Esophagus squamous epithelium (tissue), 5 donors: Measurements from ENCODE around the gene PGBD5. TPM values are rescaled to one million over a fixed set of nuclear protein-coding genes. Genes with fewer than 3 reads are reported as not detected.
A peak's percentile ranks its signal among the peaks of the same experiment; 100 is the strongest.

Experiments used
- DNase-seq: peaks from one replicate; lab custom pipeline; 2025; lab: John Stamatoyannopoulos, UW
- H3K27ac ChIP-seq, 4 donors: fragments of 200-600 bp; sonication (generic); one replicate each; pipeline ENCODE4 v1.5.1; 2016 to 2019; ENCODE audit warnings: mild to moderate bottlenecking in 1 of 4
- H3K27me3 ChIP-seq, 4 donors: fragments of 200-600 bp; sonication (generic); 1 replicate in 3 of 4; 2 replicates in 1 of 4; pipeline versions ENCODE4 v1.5.1 to v1.6.0; 2017 to 2021; ENCODE audit warnings: antibody characterized with exemption in 1 of 4
- H3K36me3 ChIP-seq, 3 donors: fragments of 200-600 bp; sonication (generic); one replicate each; pipeline ENCODE4 v1.5.1; 2016 to 2019
- H3K4me1 ChIP-seq, 3 donors: fragments of 200-600 bp; sonication (generic); one replicate each; pipeline ENCODE4 v1.5.1; 2017 to 2019
- H3K4me3 ChIP-seq, 4 donors: fragments of 200-600 bp; sonication (generic); 1 replicate in 3 of 4; 2 replicates in 1 of 4; pipeline ENCODE4 v1.5.1; 2016 to 2019; ENCODE audit warnings: mild to moderate bottlenecking in 2 of 4, moderate library complexity in 1 of 4
- H3K9me3 ChIP-seq, 3 donors: fragments of 200-600 bp; sonication (generic); one replicate each; pipeline ENCODE4 v1.5.1; 2016 to 2019
- POLR2A ChIP-seq, 4 donors: fragments of 450-650 bp; IDR thresholded peaks; one replicate each; pipeline ENCODE4 v1.6.1; 2017; ENCODE audit warnings: antibody characterized with exemption in 4 of 4, mild to moderate bottlenecking in 4 of 4, moderate library complexity in 3 of 4
- WGBS, 2 donors: methylation state at CpG; one replicate each; pipeline ENCODE4 v1.1.5; 2018; 5-methylcytosine and 5-hydroxymethylcytosine counted together
- intact Hi-C: fragments of 100-400 bp; cut with DNase I; formaldehyde crosslinking; loops from one replicate; pipeline ENCODE4 v1.15.0; 2022
- total RNA-seq, 4 donors: library from RNA; depleted of rRNA; stranded (reverse); fragments of >200 nt; gene quantifications; one replicate each; pipeline ENCODE4 v1.1.0, GENCODE V29; 2016
- TF ChIP-seq, protein P1 (sequence below), 6 experiments: fragments of 450-650 bp in 4 of 6; fragments of 200-600 bp in 2 of 6; sonication (generic) in 2 of 6; IDR thresholded peaks; one replicate each; pipeline ENCODE4 v1.5.1; 2016 to 2019; ENCODE audit warnings: antibody characterized with exemption in 6 of 6, mild to moderate bottlenecking in 4 of 6, moderate library complexity in 4 of 6
- donor health status: DM: yes; HTN: yes; CAD: no.

PGBD5 gene
- total RNA-seq, 4 donors from 2014 or later, result under 0.01 to 6.1 (median 3.0) TPM

DNA sequence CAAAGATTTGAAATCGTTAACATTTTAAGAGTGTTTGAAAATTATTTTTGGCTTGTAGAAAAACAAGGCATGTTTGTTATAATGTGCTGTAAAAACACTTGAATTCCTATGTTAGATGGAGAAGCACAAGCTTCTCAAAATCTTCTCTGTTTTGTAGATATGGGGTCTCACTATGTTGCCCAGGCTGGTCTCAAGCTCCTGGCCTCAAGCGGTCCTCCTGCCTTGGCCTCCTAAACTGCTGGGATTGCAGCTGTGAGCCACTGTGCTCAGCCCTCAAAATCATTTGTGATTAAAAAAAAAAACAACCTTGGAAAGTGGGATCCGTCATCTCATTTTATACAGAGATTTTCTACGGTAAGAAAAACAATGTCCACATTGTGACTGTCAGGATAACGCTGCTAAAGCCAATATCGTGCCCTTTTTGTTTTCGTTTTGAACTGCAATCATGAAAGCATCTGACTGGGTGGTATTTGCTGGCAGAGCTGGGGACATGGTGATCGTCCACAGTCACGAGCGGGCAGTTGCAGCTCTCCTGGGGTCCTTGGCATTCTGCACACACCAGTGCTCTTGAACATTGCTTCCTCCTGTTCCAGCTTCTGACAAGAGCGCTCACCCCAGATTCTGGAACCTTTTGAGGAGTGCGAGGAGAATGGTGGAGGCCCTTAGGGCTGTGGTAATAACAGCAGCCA, 112.5 kb downstream of the PGBD5 start:
- 60 to 77% methylated on average over 7 to 10 of the region's 12 CpGs for WGBS, 2 donors
- Histone ChIP-seq H3K9me3 (no peaks in the 10 kb centered on the region), H3K4me3 (no peak overlapping the region), H3K27me3 (peaks cover 0 to 26% (median 0%) of the 10 kb centered on the region in 4 donors), H3K27ac (no peak overlapping the region), H3K4me1 (peaks cover 0 to 5% (median 0%) of the 10 kb centered on the region in 3 donors), H3K36me3 (no peaks in the 10 kb centered on the region)
- TF ChIP-seq, protein P1, sequence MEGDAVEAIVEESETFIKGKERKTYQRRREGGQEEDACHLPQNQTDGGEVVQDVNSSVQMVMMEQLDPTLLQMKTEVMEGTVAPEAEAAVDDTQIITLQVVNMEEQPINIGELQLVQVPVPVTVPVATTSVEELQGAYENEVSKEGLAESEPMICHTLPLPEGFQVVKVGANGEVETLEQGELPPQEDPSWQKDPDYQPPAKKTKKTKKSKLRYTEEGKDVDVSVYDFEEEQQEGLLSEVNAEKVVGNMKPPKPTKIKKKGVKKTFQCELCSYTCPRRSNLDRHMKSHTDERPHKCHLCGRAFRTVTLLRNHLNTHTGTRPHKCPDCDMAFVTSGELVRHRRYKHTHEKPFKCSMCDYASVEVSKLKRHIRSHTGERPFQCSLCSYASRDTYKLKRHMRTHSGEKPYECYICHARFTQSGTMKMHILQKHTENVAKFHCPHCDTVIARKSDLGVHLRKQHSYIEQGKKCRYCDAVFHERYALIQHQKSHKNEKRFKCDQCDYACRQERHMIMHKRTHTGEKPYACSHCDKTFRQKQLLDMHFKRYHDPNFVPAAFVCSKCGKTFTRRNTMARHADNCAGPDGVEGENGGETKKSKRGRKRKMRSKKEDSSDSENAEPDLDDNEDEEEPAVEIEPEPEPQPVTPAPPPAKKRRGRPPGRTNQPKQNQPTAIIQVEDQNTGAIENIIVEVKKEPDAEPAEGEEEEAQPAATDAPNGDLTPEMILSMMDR (IDR thresholded peaks at IDR 0.05), result no peak
- TF ChIP-seq POLR2A (IDR thresholded peaks at IDR 0.05), result no peak
- intact Hi-C loops, result loop anchor here (10.0 kb wide), 1 partner anchor 649 kb away; no protein-coding TSS in a partner anchor
- no peak for DNase-seq

DNA sequence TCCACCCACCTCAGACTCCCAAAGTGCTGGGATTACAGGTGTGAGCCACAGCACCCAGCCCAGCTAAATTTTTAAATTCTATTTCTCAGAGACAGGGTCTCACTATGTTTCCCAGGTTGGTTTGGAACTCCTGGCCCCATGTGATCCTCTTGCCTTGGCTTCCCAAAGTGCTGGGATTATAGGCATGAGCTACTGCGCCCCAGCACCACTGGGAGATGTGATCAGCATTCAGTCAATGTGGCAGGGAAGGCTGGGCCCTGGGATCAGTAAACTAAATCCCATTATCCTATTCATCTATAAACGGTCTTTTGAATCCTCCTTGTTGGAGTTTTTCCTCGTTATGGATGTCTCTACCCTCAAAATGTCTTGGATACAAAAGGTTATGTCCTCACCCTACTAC, 113.5 kb downstream of the PGBD5 start:
- WGBS, 2 donors, result 50 to 58% methylated on average over 3 of the region's 3 CpGs
- no peaks in the 10 kb centered on the region for H3K9me3 ChIP-seq
- peaks cover 2 to 12% (median 5%) of the 10 kb centered on the region in 3 donors for H3K4me1 ChIP-seq
- DNase-seq, result no peak
- no peak overlapping the region for H3K27ac ChIP-seq
- peaks cover 0 to 21% (median 0%) of the 10 kb centered on the region in 4 donors for H3K27me3 ChIP-seq
- TF ChIP-seq POLR2A (IDR thresholded peaks at IDR 0.05), result no peak
- TF ChIP-seq, protein P1 (IDR thresholded peaks at IDR 0.05), result no peak
- H3K36me3 ChIP-seq, result no peaks in the 10 kb centered on the region
- H3K4me3 ChIP-seq, result no peak overlapping the region
- intact Hi-C loops, result loop anchor here (10.0 kb wide), 1 partner anchor 648 kb away; no protein-coding TSS in a partner anchor

DNA sequence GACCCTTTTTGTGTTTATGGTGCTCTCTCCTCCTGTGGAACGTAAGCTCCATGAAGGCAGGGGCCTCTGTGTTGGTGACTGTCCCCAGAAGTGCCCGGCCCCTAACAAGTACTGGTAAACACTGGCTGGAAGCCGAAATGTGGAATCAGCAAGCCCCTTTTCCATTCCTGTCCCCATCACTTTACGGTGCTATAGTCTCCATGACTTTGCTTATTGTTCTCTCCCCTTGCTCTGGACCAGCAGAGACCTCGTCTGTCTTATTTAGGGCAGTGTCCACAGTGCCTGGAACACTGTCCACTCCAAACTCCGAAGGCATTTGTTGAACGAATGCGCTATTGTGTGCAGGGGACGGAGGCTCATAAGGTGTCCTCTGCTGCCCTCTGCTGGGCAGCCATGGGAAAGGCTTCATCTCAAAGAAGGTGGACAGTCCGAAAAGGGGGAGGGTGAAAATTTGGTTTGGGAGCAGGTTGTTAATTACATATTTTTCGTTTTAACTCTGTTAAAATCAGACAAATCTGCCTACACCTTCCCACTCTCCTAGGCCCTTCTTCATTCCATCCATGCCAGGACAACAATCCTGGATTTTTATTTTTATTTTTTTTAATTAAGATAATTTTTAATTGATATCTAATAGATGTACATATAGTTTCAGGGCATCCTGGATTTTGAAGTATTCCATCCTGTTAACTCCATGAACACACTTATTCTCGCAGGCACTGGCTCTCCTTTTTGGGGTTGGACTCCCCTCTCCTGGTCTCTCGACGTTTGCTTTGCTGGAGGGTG, 115.6 kb downstream of the PGBD5 start:
- Histone ChIP-seq H3K4me3 (no peak overlapping the region), H3K27ac (no peak overlapping the region), H3K9me3 (no peaks in the 10 kb centered on the region), H3K27me3 (peaks cover 0 to 11% (median 0%) of the 10 kb centered on the region in 4 donors), H3K36me3 (no peaks in the 10 kb centered on the region), H3K4me1 (peaks cover 3 to 20% (median 10%) of the 10 kb centered on the region in 3 donors)
- intact Hi-C loops, result loop anchor here (10.0 kb wide), 1 partner anchor 646 kb away; no protein-coding TSS in a partner anchor
- TF ChIP-seq, protein P1 (IDR thresholded peaks at IDR 0.05), result peak; percentile 82 to 96 (median 90)
- TF ChIP-seq POLR2A (IDR thresholded peaks at IDR 0.05), result no peak
- no peak for DNase-seq
- WGBS, 2 donors, result 21 to 35% methylated on average over 12 to 14 of the region's 14 CpGs

DNA sequence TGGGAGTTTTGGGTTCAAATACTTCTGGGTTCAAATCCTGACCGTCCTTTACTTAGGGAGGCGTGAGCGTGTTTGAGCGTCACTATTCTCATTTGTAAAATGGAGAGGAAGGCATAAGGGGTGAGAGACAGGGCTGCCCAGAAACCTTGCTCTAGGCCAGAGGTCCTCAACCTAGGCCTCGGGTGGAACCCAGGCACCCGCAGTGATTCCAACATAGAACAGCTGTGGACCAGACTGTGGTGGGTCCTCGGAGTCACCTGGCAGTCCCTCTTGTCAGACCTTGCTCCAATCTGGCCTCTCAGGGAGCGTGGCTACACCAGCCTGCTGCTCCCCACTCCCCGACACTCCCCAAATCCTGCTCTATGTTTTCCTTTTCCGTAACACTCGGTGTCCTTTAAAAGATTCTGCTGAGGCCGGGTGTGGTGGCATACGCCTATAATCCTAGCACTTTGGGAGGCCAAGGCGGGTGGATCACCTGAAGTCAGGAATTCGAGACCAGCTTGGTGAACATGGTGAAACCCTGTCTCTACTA, 116.4 kb downstream of the PGBD5 start:
- Histone ChIP-seq H3K9me3 (no peaks in the 10 kb centered on the region), H3K4me1 (peaks cover 3 to 20% (median 10%) of the 10 kb centered on the region in 3 donors), H3K36me3 (no peaks in the 10 kb centered on the region), H3K27me3 (peaks cover 0 to 5% (median 0%) of the 10 kb centered on the region in 4 donors), H3K4me3 (no peak overlapping the region), H3K27ac (no peak overlapping the region)
- intact Hi-C loops, result loop anchor here (10.0 kb wide), 1 partner anchor 645 kb away; no protein-coding TSS in a partner anchor
- 85 to 87% methylated on average over 12 to 14 of the region's 15 CpGs for WGBS, 2 donors
- TF ChIP-seq, protein P1 (IDR thresholded peaks at IDR 0.05), result no peak
- no peak for TF ChIP-seq POLR2A (IDR thresholded peaks at IDR 0.05)
- DNase-seq, result no peak
